WTC11 (cell line): ENCODE results near the gene MAP1S. TPM values are rescaled to one million over a fixed set of nuclear protein-coding genes. Genes with fewer than 3 reads are reported as not detected.

Experiments used
- ATAC-seq: fragments of 200-7000 bp; cut with Tn5 transposase; 2 replicates; pipeline ENCODE4 v1.10.0; 2021; ENCODE audit warnings: mild to moderate bottlenecking, moderate library complexity
- CTCF ChIA-PET: fragments of 300-600 bp; sonication (Branson Sonifier 250); formaldehyde crosslinking; loops from one replicate; lab custom pipeline; 2021; ENCODE audit warnings: antibody characterized with exemption; lab: Charles Lee
- POLR2A ChIA-PET: fragments of 350-600 bp; sonication (Branson Sonifier 250); formaldehyde crosslinking; loops from one replicate; lab custom pipeline; 2021; ENCODE audit warnings: antibody characterized with exemption; lab: Charles Lee
- DNase-seq: peaks from one replicate; pipeline ENCODE4 v3.0.0; 2021; ENCODE audit warnings: low spot score
- H3K27ac Mint-ChIP-seq: 2 replicates; pipeline ENCODE4 v1.8.0; 2021; ENCODE audit warnings: mixed read lengths
- H3K27me3 Mint-ChIP-seq: 2 replicates; pipeline ENCODE4 v1.8.0; 2021; ENCODE audit warnings: low read depth, mild to moderate bottlenecking, moderate library complexity, mixed read lengths
- H3K36me3 Mint-ChIP-seq: 2 replicates; pipeline ENCODE4 v1.8.0; 2021; ENCODE audit warnings: mixed read lengths
- H3K4me1 Mint-ChIP-seq: 2 replicates; pipeline ENCODE4 v1.8.0; 2022; ENCODE audit warnings: mixed read lengths
- H3K4me3 Mint-ChIP-seq: 2 replicates; pipeline ENCODE4 v1.8.0; 2021; ENCODE audit warnings: mild to moderate bottlenecking, moderate library complexity, mixed read lengths
- H3K9me3 Mint-ChIP-seq: 2 replicates; pipeline ENCODE4 v1.8.0; 2021; ENCODE audit warnings: mixed read lengths
- AFF4 ChIP-seq: sonication (generic); formaldehyde crosslinking; IDR thresholded peaks from 2 replicates; pipeline ENCODE4 v1.8.1; 2023; ENCODE audit warnings: mild to moderate bottlenecking, missing genetic modification reagents, borderline replicate concordance
- ATF1 ChIP-seq: sonication (generic); formaldehyde crosslinking; IDR thresholded peaks from 2 replicates; pipeline ENCODE4 v1.8.1; 2023; ENCODE audit warnings: mild to moderate bottlenecking, moderate library complexity, missing genetic modification reagents
- CTCF ChIP-seq: fragments of 200-600 bp; IDR thresholded peaks from 2 replicates; pipeline ENCODE4 v1.8.0; 2022; ENCODE audit warnings: antibody characterized with exemption
- ERG ChIP-seq: fragments of 250-450 bp; sonication (Bioruptor Pico); IDR thresholded peaks from 2 replicates; pipeline ENCODE4 v1.8.0; 2021; ENCODE audit warnings: mild to moderate bottlenecking
- IRF2 ChIP-seq: sonication (generic); formaldehyde crosslinking; IDR thresholded peaks from 2 replicates; pipeline ENCODE4 v1.8.0; 2022; ENCODE audit warnings: low read depth, missing genetic modification reagents, borderline replicate concordance
- JUN ChIP-seq: sonication (generic); formaldehyde crosslinking; IDR thresholded peaks from 2 replicates; pipeline ENCODE4 v1.8.0; 2023; ENCODE audit warnings: mild to moderate bottlenecking, missing genetic modification reagents
- NR1H2 ChIP-seq: sonication (generic); formaldehyde crosslinking; IDR thresholded peaks from 2 replicates; pipeline ENCODE4 v1.9.0; 2021; ENCODE audit warnings: mild to moderate bottlenecking, moderate library complexity, missing genetic modification reagents
- NR2C2 ChIP-seq: sonication (generic); formaldehyde crosslinking; IDR thresholded peaks from 2 replicates; pipeline ENCODE4 v1.8.0; 2022; ENCODE audit warnings: mild to moderate bottlenecking, missing genetic modification reagents
- PRDM15 ChIP-seq: sonication (generic); formaldehyde crosslinking; IDR thresholded peaks from 2 replicates; pipeline ENCODE4 v1.8.0; 2022; ENCODE audit warnings: missing genetic modification reagents
- SMAD4 ChIP-seq: sonication (generic); formaldehyde crosslinking; IDR thresholded peaks from 2 replicates; pipeline ENCODE4 v1.8.0; 2022; ENCODE audit warnings: mild to moderate bottlenecking, missing genetic modification reagents
- STAT6 ChIP-seq: sonication (generic); formaldehyde crosslinking; conservative IDR thresholded peaks from 2 replicates; pipeline ENCODE4 v1.8.1; 2023; ENCODE audit warnings: mild to moderate bottlenecking, low read depth, missing genetic modification reagents, moderate library complexity
- TCF7 ChIP-seq: sonication (generic); formaldehyde crosslinking; IDR thresholded peaks from 2 replicates; pipeline ENCODE4 v1.8.0; 2022; ENCODE audit warnings: mild to moderate bottlenecking, low read depth, missing genetic modification reagents, moderate library complexity
- TEAD1 ChIP-seq: sonication (generic); formaldehyde crosslinking; IDR thresholded peaks from 2 replicates; pipeline ENCODE4 v1.8.0; 2022; ENCODE audit warnings: mild to moderate bottlenecking, missing genetic modification reagents
- ZNF263 ChIP-seq: sonication (generic); formaldehyde crosslinking; IDR thresholded peaks from 2 replicates; pipeline ENCODE4 v1.8.1; 2022; ENCODE audit warnings: low read depth, mild to moderate bottlenecking, moderate library complexity, missing genetic modification reagents
- ZNF532 ChIP-seq: fragments of 250-450 bp; sonication (Bioruptor Pico); IDR thresholded peaks from 2 replicates; pipeline ENCODE4 v1.9.0; 2021; ENCODE audit warnings: mild to moderate bottlenecking, borderline replicate concordance
- total RNA-seq: library from RNA; stranded (reverse); gene quantifications from 3 replicates; pipeline ENCODE4 v1.2.3, GENCODE V29; 2021

Gene MAP1S
- total RNA-seq, 1 experiment from 2014 or later, result 120 TPM

- ATAC-seq, result no peak
- Mint-ChIP-seq H3K9me3 (no peaks in the 10 kb centered on the region), H3K4me3 (no peak overlapping the region), H3K27me3 (no peaks in the 10 kb centered on the region), H3K4me1 (peaks cover 27% of the 10 kb centered on the region), H3K36me3 (peaks cover 3% of the 10 kb centered on the region; the same call in 1 of the 2 replicates), H3K27ac (no peak overlapping the region)
- no peak for DNase-seq
- CTCF ChIA-PET, result no interaction called here
- TF ChIP-seq ATF1 (no peak), STAT6 (CRISPR knock-in tag) (no peak), SMAD4 (CRISPR knock-in tag) (no peak), TCF7 (CRISPR knock-in tag) (no peak), TEAD1 (CRISPR knock-in tag) (no peak), NR2C2 (no peak), ERG (CRISPR knock-in tag) (no peak), ZNF263 (no peak), CTCF (no peak), ZNF532 (CRISPR knock-in tag) (no peak), JUN (no peak), NR1H2 (CRISPR knock-in tag) (no peak)
- POLR2A ChIA-PET, result no interaction called here
Measured at GRCh38 chr19:17684256-17684655, 35.0 kb upstream of the MAP1S start.

GRCh38 chr19:17685451-17686022, 33.7 kb upstream of the MAP1S start:
- Mint-ChIP-seq H3K4me3 (peak overlapping the region; percentile 99), H3K27ac (peak overlapping the region; percentile 23; the same call in 1 of the 2 replicates), H3K36me3 (peaks cover 3% of the 10 kb centered on the region; the same call in 1 of the 2 replicates), H3K27me3 (no peaks in the 10 kb centered on the region), H3K9me3 (no peaks in the 10 kb centered on the region), H3K4me1 (peaks cover 24% of the 10 kb centered on the region)
- ChIA-PET CTCF (no interaction called here), POLR2A (no interaction called here)
- no peak; the same call in 1 of the 2 replicates for ATAC-seq
- DNase-seq, result peak; percentile 42
- TF ChIP-seq IRF2 (CRISPR knock-in tag) (no peak), PRDM15 (CRISPR knock-in tag) (no peak), AFF4 (CRISPR knock-in tag) (no peak)
